Fibroblast of the conjunctiva (primary cell): ENCODE measurements around the gene CCDC93.

Experiments
- DNase-seq: peaks from one replicate; pipeline ENCODE4 v3.0.0-alpha.2; 2010; ENCODE audit warnings: low read depth

Gene CCDC93

GRCh38 chr2:117987121-117987520 is 26.7 kb downstream of the CCDC93 start:
- DNase-seq, result no peak

DNA sequence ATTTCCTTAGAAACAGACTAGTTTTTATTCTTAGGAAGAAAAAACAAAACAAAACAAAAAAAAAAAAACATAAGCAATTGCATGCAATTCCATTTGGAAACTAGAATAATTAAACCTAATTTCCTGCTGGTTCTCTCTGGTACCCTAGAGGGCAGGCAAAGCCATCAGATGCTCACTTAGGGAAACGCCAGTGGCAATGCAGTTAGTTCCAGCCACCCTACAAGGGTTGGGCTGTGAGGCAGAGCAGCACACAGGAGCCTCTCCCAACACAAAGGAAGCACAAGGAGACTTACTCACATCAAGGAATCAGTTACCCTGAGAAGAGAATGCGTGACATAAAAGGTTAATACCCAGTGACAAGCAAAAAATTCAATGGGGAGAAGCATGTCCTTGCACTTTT is 28.8 kb downstream of the CCDC93 start:
- DNase-seq, result no peak

GRCh38 chr2:117984208-117984607 is 29.7 kb downstream of the CCDC93 start:
- DNase-seq, result no peak

- no peak for DNase-seq
Observed at GRCh38 chr2:117983040-117983439, 30.8 kb downstream of the CCDC93 start.

DNA sequence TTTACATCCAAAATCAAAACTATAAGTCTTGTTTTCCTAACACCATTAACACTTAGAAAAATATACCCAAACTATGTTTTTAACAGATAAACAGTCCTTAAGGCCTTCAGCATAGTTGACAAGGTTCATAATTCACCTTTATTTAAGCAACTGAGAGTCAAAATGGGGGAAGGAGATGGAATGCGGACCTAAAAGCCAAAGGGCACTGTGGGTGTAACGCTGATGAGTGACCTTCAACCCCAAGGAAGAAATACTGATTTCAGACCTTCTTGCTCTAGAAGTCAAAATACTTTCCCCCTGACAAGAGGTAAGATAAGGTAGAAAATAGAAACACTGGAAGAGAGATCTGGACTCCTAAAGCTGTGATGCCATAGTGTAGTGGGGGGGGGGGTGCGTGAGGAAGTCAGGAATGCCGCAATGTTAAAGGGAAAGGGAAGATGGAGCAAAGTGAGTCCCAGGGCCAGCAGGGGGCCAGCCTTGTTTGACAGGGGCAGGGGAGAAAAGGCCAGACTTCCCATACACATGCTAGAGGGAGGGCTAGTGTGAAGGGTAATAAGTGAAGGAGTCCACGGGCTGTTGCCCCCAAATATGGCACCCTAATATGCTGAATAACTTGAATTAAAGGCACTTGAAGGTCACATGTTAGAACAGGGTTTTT is 31.4 kb downstream of the CCDC93 start:
- no peak for DNase-seq

- DNase-seq, result no peak
Observed at GRCh38 chr2:117981810-117982209, 32.1 kb downstream of the CCDC93 start.

GRCh38 chr2:117980783-117981676 is 32.8 kb downstream of the CCDC93 start:
- DNase-seq, result peak; percentile 60

DNA sequence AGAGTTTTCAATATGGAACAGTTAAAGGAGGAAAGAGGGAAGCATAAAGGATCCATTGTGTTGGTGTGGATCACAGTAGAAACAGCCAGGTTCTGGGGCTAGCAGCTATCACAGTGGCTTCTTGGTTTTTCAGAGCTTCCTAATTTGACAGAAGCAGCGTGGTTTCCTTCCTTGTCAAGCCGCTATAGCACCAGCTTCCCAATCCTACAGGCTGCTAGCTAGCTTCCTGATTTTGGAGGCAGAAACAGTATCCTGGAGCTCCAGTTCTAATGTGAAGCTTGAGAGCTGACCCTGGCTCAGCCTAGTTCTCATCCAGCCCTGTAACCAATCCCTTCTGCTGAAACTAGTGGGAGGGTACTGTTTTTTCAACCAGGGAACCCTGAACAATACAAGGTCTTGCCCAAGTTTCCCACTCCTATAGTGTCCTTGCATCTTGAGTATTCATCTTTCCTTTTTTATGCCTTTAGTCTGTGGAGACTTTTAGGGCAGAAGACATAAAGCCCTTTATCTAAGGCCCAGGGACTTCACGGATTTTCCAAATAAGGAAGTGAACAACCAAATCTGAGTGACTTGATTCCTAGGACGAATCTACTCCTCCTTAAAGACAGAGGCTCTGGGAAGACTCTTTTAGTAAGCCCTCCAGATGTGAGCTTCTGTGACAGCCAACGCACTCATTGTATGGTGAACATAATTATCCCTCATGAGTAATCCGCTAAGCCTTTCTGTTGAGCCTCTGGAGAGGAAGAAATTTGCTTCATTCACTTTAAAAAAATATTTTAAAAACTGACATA is 33.8 kb downstream of the CCDC93 start:
- no peak for DNase-seq

GRCh38 chr2:117977696-117978095 is 36.2 kb downstream of the CCDC93 start:
- DNase-seq, result no peak

DNA sequence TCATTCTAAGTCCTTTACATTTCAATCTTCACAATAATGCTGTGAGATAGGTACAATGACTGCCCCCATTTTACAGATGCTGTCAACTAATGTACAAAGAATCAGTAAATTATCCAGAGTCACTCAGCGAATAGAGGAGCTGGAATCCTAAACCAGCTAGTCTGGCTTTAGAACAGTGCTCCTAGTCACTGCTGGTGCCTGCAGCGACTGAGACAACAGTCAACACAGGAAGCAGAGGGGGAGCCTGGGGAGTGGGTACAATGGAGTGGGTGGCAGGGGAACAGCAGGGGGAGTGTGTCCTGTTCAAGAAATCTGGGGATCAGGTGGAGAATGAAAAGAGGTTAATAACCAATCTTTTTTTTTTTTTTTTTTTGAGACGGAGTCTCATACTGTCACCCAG is 37.3 kb downstream of the CCDC93 start:
- no peak for DNase-seq

DNA sequence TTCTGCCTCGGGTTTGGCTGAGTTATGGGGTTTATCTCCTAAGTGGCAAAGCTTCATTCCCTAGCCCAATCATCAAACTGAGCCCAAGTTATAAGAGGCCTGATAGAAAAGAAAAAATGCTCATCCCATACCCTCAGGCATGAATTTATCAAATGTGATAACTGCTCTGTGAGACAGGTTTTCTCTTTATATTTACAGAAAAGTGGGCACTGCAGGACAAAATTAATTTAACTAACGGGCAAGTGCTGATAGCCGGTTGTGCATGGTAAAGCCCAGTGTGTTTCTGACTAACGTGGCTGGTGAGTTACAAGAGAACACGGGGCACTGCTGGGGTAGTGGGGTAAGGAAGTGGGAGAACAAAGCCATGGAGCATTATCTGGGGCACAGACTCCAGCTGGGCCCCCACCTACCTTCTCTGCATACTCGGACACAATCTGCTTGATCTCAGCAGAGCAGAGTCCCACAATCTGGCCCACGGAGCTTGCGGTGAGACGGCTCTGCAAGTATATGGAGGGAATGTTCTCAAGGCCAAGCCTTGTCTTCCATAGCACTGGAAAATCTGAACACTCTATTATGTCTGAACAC is 40.3 kb downstream of the CCDC93 start:
- no peak for DNase-seq

- no peak for DNase-seq
Observed at GRCh38 chr2:117972476-117973123, 41.3 kb downstream of the CCDC93 start.

DNA sequence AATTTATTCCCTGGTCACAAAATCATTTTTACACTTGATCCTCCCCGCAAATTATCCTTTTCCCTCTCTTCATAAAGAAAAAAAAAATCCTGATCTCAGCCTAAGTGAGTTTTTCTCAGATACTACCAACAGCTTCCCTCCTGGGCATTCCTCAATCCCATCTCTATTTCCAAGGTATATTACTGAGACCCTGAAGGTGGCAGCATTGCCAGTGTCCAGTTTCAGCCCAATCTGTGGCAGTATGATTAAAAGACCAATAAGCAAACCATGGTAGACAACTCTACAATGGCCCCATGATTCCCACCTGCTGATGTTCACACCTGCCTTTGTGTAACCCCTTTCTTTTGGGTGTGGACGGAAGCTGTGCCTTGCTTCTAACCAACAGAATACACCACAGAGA is 45.1 kb downstream of the CCDC93 start:
- DNase-seq, result no peak

DNA sequence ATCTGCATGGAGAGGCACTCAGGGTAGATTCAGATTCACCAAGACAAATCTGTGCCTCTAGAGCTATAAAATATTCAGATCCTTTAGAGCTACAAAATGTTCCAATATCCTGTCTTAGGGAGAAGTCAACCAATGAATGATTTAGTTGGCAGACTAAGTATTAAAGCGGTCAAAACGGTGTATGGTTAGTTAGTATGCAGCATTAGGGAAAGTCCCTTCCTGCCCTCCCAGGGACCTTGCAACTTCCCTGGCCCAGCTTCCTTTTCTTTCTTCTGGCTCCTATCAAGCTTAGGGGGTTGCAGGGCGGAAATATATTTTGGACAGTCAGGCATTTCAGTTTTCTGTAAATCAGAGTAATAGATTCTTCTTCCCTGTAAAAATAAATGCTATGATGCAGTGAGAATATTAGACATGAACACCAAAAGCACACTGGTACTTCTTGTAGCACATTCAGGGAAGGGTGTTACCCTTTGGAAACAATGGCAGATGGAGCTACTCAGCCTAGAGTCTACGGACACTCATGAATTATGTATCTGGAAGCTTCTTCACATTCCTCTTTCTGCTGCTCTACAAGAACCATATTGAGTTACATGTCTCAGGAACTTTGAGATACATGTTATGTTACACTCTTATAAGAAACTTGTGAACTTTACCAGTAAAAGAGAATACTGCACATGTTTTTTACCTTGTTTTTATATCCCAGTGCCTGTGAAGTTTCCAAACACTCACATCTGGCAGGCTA is 45.7 kb downstream of the CCDC93 start:
- no peak for DNase-seq

GRCh38 chr2:117963446-117963845 is 50.4 kb downstream of the CCDC93 start:
- DNase-seq, result no peak

DNA sequence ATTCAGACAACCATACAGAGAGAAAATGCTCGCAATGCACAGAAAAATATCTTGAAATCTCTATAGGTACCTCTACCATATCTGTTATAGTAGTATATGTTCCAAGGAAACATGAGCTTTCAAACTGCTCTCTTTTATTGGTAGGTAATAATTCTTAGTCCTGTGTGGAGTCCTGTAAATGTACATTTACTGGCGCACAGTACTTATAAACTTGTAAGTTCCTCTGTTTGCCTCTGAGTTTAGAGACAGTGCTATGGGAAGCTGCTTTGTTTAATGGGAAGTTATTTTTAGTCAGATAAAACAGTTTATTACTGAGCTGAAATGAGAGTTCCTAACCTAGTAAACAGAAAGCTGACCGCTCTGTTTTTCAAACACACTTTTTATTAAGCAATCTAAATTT is 52.7 kb downstream of the CCDC93 start:
- no peak for DNase-seq

GRCh38 chr2:117960231-117960630 is 53.6 kb downstream of the CCDC93 start:
- no peak for DNase-seq

GRCh38 chr2:117958186-117958585 is 55.7 kb downstream of the CCDC93 start:
- no peak for DNase-seq

GRCh38 chr2:117957616-117958015 is 56.3 kb downstream of the CCDC93 start:
- no peak for DNase-seq

GRCh38 chr2:117956036-117956796 is 57.7 kb downstream of the CCDC93 start:
- DNase-seq, result no peak
